Hematopoietic multipotent progenitor cell treated with erythropoietin and hydrocortisone succinate and interleukin-3 and kit ligand, for 6 days (in vitro differentiated cells): ENCODE results near the gene WASHC3.
"Not testable (repeated sequence)": the region's sequence is repeated elsewhere in the genome, so short reads cannot be mapped to it uniquely, and the experiment has no call there.

Source experiments
- DNase-seq: peaks from one replicate; pipeline ENCODE4 v3.0.0-alpha.2; 2015

WASHC3 gene

GRCh38 chr12:102050660-102051430 is 10.9 kb downstream of the WASHC3 start:
- DNase-seq = no peak

DNA sequence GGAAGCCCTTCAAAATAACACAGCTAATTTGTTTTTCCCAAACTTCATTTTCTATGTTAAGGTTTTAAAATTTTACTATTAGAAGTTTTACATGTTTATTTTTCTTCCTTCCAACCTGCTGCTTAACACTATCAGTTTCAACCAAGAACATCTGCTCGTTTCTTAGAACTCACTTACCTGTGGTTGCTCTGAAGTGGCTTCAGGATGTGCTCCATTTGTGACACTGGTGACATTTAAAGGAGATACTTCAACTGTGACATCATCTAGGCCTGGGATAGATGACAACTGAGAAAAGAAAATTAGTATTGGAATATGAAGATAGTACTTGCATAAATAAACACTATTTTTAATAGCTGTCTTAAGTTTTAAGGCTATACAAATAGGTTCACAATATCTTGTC is 17.9 kb downstream of the WASHC3 start:
- no peak for DNase-seq

DNA sequence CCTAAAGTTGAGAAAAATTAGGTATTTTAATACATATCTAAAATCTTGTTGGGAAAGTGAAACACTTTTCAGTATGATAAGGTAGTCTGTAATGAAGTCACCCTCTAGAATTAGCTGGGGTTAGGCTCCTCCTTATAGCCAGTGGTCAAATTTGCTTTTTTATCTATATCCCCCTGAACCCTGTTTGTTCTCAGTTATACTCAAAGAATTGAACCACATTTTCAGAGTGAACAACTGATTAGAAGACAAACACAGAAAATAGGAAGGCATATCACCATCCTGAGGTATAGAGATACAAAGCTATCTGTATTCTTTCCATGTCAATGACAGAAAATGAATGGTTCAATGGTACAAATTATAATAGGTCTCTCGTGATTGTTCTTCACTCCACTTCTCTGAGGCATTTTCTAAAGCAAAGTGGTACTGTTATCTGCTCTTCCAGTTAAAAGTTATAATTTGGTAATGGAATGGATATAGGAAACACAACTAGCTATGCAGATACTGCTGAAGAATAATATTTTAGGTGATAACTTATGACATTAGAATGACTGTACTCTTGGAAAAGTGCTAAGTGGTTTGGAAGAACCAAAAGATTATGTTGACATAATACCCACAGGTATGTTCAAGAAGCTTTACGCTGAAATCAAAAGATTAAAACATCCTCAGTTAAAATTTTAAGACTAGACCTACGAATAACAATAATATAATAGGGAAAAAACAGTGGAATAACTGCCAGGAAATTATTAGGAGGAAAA is 27.6 kb downstream of the WASHC3 start:
- peak; percentile 63 for DNase-seq

GRCh38 chr12:102031852-102032251 is 29.9 kb downstream of the WASHC3 start:
- no peak for DNase-seq

GRCh38 chr12:102029141-102029540 is 32.6 kb downstream of the WASHC3 start:
- DNase-seq = no peak

GRCh38 chr12:102026728-102027127 is 35.1 kb downstream of the WASHC3 start:
- peak; percentile 25 for DNase-seq

DNA sequence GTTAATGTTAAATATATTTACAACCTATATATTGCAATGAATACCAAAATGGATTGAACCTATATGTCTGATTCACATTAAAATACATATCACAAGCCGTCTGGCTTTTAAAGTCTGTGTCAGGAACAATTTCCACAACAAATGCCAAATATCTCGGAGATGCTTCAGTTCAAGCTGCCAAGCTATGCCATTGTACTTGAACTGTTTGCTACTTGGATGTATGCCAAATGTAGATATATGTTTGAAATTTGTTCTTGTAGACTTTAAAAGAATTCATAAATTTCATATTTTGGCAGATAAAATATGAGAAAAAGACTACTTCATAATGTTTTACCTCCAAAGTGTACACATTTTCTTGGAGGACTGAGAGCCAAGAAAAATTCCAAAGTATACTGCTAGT is 37.0 kb downstream of the WASHC3 start:
- no peak for DNase-seq

GRCh38 chr12:102023343-102023930 is 38.4 kb downstream of the WASHC3 start:
- DNase-seq = no peak

DNA sequence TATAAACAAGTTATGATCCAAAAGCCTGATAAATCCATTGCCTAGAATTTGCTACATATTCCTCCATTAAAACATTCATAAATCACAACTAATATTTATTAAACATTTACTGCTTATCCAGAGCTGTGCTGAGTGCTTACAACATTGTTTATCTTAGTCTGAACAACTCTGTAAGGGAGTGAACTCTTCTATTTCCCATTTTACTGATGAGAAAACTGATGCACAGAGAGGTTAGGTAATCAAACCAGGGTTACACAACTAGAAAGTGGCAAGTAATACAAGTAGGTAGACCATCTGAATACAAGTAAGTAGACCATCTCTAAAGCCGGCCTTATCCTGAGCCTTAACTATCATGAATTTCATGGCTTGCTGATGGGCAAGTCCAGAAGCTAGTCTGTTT is 39.5 kb downstream of the WASHC3 start:
- no peak for DNase-seq

DNA sequence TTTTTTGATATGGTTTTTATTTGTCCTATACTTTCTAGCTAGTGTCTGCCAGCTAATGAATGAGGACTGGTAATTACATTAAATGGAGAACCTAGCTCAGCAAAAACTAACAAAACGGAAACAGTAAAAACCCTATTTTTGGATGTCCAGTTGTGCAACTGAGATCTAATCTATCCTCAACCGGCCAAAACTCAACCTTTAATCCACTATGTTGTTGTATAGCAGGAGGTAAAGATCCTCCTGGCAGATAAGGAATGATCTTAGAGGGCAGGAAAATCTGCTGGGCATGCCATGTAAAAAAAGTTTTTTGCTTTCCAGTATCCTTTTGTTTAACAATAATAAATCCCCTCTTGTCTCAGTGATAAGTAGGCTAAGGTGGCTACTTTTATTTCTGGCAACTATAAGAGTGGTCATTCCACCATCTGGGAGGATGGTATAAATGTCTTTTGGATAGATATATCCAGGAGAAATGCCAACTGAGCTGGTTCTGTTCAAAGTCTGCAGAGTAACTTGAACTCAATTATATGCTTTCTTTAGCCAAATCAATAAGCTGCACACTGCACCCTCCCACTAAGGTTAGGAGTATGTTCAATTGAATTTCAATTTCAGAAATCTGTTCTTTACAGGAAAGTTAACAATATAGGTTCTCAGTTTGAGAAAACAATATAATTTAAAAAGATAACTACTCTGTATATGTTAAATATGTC is 40.1 kb downstream of the WASHC3 start:
- DNase-seq = peak; percentile 30

DNA sequence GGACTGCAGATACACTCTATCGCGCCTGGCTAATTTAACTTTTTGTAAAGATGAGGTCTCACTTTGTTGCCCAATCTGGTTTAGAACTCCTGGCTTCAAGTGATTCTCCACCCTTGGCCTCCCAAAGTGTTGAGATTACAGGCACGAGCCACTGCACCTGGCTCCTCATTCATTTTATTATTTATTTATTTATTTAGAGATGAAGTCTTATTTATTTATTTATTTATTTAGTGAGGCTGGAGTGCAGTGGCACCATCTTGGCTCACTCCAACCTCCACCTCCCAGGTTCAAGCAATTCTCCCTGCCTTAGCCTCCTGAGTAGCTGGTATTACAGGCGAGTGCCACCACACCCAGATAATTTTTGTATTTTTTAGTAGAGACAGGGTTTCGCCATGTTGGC is 43.2 kb downstream of the WASHC3 start:
- DNase-seq = not testable (repeated sequence)

DNA sequence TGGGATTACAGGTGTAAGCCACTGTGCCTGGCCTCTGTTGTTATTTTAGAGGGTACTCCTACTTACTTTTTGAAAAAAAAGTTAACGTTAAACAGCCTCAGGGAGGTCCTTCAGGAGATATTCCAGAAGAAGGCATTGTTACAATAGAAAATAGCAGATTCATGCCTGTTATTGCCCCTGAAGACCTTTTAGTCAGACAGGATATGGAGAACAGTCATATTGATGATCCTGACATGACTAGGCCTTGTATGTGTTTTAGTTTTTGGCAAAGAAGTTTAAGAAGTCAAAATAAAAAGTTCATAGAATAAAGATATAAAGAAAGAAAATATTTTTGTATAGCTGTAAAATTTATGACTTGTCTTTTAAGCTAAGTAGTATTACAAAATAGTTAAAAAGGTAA is 45.3 kb downstream of the WASHC3 start:
- no peak for DNase-seq

DNA sequence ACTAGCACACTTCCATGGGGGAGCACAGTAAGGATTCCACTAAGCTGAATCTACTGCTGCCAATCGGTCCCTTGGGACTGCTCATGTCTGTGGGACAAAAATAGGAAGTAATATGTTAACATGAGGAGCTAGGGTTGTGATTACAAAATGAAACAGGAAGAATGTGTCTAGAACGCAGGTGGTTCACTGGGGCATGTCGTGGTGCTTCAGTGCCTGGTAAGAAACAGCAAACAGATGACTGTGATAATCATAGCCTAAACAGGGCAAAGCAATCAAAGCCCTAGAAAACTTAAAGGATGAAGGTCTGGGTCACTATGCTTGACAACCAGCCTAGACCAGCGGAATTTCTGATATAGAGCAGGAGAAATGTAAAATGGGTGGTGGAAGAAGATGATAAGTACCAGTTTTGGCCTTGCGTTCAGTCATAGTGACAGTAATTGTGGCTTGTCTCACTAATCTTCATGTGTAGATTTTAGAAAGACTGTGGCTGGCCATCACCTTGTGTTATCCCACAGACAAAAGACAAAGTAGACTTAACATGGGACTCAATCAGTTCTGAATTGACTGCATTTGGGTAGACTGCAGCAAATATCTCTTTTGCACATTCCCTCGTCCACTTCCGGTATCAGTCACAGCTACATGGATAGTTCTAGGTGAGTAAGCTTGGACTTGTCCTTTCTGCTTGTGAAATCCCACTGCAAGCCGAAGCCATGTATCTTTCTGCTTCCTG is 51.4 kb downstream of the WASHC3 start:
- DNase-seq = peak; percentile 32

DNA sequence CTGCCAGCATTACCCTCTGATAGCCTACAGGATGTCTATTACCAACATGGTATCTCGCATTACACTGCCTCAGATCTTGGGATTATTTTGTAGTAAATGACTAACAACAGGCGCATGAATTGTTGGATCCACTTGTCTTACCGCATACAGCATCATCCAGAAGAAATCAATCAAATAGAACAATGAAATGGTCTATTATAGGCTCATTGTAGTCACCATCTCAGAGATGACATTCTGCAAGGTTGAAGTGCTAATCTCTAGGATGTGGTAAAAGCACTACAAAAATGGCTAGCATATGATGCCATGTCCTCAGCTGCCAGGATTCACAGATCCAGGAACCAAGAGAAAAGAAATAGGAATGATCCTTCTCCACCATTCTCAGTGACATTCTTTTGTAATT is 52.0 kb downstream of the WASHC3 start:
- no peak for DNase-seq

DNA sequence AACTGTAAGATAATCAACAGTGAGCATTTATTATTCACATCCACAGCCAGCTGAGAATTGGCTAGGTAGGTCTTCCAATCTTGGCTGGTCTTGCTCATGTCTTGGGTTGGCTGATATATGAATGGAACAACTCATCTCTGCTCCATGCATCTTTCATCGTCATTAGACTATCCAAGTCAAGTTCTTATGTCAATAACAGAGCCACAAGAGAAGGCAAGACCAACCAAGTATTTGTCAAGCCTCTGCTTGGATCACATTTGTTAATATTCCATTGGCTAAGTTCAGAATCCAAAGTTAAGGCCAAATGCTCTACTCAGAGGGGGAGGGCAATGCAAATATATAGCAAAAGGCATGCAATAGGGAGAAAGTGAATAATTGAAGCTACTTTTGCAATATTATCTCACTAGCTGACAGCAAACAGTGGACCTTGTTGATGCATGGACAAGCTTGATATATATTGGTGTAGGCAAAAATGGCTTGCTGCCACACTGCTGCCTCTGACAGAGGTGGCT is 53.1 kb downstream of the WASHC3 start:
- no peak for DNase-seq

DNA sequence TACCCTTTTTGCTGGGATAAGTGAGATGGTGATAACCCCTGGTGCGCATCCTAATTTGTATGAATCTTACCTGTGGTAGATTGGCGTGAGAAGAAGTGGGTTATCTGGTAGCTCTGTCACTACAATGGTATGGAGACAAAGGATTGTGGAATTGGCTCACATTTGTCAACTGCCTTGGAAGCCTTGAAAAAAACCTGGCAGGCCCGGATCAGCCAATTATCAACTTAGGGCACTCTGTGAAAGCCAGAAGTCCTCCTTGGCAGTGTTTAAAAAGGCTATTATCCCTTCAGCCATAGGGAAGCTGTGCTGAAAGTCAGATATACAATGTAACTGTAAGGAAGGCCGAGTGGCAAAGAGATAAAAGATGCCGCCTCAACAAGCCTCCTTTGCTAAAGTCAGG is 56.5 kb downstream of the WASHC3 start:
- no peak for DNase-seq

DNA sequence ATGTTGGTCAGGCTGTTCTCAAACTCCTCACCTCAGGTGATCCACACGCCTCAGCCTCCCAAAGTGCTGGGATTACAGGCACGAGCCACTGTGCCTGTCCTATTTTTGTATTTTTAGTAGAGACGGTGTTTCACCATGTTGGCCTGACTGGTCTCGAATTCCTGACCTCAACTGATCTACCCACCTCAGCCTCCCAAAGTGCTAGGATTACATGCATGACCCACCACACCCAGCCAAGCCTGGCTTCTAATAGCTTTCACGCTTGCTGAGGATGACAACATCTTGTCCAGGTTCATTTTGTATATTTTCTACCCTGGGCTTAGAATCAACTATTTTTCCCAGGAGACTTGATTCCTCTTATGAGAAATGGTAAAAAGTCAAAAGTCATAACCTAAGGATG is 64.7 kb downstream of the WASHC3 start:
- DNase-seq = no peak

DNA sequence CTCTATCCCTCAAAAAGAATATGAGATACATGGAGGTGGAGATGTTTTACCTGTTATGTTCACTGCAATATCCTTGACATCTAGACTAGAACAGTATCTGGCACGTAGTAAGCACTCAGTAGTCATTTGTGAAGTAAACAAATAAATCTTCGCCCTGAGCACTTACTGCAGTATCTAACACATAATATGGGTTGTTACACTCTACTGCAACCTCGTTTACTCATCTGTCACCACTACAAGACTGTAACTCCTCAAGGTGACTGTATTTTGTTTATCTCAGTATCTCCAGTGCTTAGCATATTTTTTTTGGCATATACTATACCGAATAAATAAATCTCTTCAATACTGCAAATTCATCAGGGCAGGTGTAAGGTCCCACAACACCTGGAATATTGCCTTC is 66.1 kb downstream of the WASHC3 start:
- DNase-seq = no peak

- no peak for DNase-seq
Observed at GRCh38 chr12:101992091-101992490, 69.7 kb downstream of the WASHC3 start.

DNA sequence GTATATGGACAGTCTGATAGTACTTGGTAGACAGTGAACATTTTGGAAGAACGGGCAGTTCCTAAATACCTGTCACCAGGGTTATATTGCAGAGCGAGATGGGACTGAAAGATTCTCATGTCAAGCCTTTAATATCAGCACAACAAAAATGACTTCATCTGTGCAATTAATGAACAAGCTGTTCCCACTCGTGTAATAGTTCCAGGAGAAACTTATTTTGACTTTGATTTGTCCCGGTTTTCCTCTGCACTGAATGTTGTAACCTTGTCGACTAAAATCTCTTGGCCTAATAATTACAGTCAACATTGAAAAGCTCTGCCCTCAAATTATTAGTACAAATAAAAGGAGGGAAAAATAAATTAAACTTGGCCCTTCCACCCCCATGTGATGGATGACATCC is 79.5 kb downstream of the WASHC3 start:
- no peak for DNase-seq

DNA sequence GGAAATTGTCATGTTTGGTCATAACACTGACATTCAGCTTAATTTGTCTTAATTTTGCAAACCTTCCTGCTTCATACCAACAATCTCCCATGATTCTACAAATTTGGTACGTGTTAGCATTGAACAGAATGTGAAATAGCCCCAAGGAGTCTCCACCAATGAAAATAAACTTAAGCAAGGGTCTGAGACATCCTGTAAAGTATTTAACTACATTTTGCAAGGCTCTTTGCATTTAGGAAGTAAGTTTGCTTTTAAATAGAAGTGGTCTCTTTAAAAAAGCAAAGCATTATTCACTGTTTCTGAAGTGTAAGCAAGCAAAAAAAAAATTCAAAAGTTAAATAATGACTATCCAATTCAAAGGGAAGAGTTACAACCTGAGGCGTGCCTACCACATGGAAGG is 79.9 kb downstream of the WASHC3 start:
- DNase-seq = no peak

DNA sequence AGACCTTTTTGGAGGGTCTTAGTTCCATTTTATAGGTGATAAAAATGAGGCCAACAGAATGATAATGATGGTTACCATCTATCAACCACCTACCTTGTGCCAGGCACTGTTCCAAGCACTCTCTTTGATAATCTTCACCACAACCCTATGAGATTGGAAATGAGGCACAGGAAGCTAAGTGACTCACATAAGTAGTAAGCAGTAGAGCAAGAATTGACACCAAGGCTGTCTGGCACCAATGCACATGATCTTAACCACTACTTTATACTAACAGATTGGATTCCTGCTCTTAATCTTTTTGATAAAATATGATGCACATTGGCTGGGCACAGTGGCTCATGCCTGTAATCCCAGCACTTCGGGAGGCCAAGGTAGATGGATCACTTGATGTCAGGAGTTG is 93.0 kb downstream of the WASHC3 start:
- no peak for DNase-seq

DNA sequence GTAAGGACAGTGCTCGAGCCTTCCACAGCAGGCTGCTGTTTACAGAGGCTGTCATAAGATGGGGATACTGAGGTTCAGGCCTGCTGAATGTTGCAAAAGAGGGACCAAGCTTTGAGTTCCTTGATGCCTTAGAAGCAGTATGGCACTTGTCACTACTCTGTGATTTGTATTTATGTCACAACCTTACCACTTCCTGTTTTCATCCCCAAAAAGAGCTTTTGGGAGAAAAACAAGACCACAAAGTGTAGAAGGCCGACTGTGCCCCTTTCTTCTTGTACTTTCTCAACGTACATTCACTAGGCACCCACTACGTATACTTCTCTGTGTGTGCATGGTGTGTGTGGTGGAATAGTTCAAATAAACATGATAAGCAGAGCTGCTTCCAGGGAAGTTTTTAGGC is 94.3 kb downstream of the WASHC3 start:
- DNase-seq = peak; percentile 38
